ENCODE data around the gene MYT1.
"Not testable (repeated sequence)": the region's sequence is repeated elsewhere in the genome, so short reads cannot be mapped to it uniquely, and the experiment has no call there.

Gene MYT1

DNA sequence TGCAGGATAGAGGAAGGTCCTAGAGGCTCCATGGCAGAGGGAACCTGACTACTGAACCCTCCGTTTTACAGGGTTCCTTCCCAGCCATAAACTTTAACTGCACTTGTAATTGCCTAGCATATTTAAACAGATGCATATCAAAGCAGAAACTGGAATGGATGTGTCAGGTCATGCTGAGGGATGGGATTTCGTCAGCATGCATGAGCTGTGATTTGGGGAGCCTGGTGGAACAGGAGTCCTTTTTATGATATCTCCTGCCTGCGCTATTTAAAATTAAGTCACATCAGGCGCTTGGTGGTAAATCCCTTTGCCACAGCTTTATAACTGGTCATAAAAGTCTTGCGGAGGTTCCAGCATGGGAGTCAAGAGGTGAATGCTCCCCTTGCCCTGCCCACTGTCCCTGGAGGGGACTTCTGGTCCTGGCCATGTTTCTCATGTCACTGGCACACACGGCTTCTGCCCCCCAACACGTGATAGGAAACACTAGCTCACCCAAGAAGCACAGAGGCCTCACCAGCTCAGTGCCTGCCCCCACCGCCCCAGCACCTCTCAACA is 65.3 kb downstream of the MYT1 start:
- no peak for DNase-seq (ENCODE audit: low read depth in 2 of 2)

DNA sequence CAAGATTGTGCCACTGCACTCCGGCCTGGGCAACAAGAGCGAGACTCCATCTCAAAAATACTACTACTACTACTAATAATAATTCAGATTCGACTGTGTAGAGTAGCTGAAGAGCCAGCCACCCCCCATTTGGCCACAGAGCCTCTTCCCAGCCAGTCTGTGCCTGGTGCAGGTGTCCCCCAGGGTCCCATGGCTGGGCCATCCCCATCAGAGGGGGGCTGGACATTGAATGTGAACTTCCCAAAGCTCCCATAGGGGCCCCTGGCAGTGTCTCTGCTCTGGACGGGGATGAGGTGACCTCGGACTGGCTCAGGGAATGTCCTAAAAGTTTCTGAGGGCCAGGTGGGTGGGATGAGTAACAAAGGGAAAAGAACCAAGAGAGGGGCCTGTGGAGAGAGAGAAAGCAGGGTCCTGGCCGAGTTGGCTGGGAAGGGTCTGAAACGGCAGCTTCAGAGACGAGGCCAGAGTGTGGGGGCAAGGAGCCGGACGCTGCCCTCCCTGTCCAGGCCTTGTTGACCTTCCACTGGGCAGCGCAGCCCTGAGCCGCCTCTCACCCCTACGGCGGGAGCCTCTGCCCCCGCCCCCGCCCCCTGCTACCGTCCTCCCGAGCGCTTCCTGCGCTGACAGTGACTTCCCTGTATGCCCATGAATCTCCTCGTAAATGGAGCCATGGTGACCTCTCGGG is 66.4 kb downstream of the MYT1 start:
- no peak for DNase-seq (ENCODE audit: low read depth in 2 of 2)

DNA sequence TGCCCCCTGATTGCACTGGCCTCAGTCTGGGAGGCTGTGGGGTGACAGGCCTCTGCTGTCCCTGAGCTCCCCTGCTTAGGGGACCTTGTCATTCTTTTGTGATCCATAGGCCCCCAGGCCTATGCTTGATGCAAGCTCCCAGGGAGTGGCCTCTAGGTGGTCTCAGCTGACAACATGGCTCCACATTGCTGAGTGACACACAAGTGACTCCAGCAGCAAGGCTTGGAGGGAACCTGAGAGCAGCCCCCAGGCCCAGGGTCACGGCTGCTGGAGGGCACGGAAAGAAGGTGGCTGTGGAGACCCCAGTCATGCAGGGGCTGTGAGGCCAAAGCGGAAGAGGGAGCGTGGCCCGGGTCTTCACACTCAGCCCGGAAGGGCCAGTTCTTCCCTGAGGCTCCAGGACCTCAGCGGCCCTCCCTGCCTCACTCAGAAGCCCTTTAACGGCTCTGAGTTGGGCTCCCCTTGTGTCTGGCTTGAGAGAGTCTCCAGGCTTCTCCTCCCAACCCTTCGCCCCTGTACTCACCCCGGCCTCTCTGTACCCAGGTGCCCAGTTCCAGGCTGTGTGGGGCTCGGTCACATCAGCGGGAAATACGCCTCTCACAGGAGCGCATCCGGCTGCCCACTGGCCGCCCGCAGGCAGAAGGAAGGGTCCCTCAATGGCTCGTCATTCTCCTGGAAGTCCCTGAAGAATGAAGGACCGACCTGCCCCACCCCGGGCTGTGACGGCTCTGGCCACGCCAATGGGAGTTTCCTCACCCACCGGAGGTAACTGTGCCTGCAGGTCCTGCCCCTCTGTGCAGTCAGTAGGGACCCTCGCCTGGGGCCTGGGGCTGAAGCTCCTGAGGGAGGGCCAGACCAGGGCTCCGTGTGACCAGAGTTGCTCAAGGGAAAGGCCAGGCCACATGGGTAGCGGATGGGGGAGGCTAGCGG is 67.6 kb downstream of the MYT1 start:
- no peak for DNase-seq (ENCODE audit: low read depth in 2 of 2)

DNA sequence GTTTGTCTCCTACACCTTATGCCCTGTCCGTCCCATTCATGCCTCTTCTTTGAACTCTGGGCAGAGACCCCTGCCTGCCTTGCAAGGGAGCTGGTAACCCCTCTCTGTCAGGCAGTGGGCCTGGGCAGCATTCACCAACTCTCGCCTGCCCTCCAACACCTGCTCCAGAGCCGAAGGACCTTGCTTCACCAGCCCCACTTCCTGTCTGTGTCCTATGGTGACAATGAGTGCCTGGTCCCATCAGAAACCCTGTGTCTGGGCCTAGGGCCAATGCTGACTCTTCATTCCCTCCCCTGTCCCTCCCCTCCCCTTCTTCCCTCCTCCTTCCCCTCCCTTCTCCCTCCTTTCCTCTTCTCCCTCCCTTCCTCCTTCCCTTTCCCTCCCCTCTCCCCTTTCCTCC is 68.5 kb downstream of the MYT1 start:
- no peak for DNase-seq (ENCODE audit: low read depth in 2 of 2)

DNA sequence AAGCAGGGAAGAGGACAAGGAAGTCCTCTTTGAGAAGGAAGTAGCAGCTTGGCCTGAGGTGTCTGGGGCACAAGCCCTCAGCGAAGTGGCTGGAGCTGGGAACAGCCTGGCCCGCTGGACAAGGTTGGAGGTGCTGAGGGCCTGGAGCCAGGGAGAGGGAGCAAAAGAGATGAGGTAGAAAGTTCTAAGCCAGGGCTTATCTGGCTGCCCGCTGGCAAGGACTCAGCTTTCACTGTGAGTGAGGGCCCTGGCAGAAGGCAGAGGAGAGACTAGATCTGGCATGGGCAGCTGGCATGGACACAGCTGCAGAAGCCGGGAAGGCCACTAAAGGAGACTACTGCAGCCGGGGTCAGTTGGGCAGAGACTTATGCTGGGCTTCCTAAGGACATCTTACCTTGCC is 69.5 kb downstream of the MYT1 start:
- DNase-seq (ENCODE audit: low read depth in 2 of 2) = no peak

DNA sequence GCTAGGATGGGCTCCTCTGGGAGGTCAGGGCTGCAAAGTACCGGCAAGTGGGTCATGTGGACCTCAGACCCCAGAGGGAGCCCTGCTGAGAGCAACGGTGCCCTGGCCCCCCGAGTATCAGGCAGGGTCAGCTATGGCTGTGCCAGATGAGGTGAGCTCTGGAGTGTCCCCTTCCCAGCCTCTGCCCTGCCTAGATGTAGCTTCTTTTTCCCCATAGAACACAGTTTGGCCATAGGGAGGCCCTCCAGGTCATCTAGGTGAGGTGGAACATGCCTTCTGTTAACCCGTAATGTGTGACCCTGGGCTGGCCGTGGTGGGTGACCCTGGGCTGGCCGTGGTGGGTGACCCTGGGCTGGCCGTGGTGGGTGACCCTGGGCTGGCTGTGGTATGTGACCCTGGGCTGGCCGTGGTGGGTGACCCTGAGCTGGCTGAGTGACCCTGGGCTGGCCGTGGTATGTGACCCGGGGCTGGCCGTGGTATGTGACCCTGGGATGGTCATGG is 70.1 kb downstream of the MYT1 start:
- no peak for DNase-seq (ENCODE audit: low read depth in 2 of 2)

DNA sequence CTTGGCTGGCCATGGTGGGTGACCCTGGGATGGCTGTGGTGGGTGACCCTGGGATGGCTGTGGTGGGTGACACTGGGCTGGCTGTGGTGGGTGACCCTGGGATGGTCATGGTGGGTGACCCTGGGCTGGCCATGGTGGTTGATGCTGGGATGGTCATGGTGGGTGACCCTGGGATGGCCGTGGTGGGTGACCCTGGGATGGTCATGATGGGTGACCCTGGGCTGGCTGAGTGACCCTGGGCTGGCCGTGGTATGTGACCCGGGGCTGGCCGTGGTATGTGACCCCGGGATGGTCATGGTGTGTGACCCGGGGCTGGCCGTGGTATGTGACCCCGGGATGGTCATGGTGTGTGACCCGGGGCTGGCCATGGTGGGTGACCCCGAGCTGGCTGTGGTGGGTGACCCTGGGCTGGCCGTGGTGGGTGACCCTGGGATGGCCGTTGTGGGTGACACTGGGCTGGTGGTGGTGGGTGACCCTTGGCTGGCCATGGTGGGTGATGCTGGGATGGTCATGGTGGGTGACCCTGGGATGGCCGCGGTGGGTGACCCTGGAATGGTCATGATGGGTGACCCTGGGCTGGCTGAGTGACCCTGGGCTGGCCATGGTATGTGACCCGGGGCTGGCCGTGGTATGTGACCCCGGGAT is 70.8 kb downstream of the MYT1 start:
- not testable (repeated sequence) for DNase-seq (ENCODE audit: low read depth in 2 of 2)

DNA sequence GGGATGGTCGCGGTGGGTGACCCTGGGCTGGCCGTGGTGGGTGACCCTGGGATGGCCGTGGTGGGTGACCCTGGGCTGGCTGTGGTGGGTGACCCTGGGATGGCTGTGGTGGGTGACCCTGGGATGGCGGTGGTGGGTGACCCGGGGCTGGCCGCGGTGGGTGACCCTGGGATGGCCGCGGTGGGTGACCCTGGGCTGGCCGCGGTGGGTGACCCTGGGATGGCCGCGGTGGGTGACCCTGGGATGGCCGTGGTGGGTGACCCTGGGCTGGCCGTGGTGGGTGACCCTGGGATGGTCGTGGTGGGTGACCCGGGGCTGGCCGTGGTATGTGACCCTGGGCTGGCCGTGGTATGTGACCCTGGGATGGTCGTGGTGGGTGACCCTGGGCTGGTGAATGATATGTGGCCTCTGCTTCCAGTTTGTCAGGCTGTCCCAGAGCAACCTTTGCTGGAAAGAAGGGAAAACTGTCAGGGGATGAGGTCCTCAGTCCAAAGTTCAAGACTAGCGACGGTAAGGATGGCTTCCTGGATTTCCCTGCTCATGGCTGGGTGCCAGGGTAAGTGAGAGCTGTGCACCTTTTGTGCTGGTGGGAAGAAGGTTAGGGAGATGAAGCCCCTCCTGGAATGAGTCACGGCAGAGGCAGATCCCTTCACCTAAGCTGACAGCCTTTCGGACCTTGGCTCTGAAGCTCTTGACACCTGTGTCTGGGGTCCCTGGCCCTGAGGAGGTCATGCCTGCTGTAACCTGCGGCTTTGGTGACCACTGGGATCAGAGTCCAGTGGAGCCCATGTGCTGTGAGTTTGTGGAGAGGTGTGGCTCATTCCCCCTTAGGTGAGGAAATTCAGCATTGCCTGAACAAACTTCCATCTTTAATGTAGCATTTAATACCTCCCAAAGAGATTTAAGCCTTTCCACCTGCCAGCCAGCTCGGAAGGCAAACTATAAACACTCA is 72.2 kb downstream of the MYT1 start:
- DNase-seq (ENCODE audit: low read depth in 2 of 2) = no peak

DNA sequence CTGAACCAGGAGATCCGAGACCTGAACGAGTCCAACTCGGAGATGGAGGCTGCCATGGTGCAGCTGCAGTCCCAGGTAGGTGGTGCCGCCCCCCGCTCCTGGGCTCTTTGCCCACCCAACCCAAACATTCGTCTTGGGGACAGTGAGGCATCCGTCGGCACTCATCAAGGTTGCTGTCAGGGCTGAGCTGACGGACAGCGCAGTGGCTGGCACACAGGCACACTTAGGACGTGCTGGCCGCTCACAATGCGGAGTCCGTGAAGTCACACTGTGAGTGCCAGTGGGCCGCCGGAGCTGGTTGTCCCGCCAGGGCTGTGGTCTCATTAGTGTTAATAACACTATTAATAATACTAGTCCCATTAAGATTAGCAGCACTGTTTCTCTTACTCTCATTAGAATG is 73.1 kb downstream of the MYT1 start:
- DNase-seq (ENCODE audit: low read depth in 2 of 2) = no peak

DNA sequence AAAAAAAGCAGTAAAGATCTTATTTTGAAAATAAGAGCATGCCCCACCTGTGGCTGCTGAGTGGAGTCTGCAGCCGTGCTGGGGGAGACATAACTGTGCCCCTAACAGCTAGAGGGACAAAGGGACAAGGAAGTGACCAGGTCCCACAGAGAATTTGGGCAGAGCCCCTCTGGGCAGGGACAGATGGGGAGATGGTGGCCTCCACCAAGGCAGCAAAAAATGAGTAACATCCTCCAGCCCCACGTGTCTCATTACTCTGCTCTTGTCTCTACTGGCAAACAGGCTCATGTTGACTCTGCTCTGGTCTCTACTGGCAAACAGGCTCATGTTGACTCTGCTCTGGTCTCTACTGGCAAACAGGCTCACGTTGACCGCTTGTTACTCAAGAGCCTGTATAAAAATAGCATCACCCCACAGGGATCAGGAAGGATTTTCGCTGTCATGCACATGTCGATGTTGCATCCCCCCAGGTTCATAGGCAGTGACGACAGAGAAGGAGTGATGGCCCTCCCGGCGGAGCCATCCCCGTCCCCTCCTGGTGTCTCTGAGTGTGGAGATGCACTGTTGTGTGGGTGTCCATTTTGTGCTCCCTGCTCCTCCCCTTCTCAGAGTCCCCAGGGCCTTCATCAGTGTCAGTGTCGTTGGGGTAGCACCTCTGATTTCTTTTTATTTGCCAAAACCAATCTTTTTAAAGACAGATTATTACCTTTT is 74.0 kb downstream of the MYT1 start:
- DNase-seq (ENCODE audit: low read depth in 2 of 2) = no peak

DNA sequence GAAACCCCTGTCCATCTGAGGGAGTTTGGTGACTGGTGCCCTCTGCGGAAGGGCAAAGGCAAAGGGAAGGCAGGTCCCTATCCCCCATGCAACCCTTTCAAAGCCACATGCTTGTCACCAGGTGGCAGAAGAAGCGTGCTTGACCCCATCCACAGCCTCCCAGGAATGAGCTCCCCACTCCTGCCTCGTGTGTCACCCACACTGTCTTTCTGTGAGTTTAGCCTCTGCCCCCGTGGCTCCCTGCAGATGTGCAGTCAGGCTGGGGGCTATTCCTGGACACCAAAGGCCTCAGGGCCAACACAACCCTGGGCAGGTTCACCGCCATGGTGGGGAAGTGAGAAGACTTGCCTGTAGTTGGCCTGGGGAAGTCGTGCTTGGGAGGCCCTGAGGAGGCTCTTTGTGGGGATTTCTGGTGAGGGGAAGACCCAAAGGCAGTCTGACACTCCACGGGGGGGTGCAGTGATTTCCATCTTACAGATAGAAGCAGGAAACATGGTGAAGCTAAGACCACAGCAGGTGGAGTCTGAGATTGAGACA is 74.7 kb downstream of the MYT1 start:
- no peak for DNase-seq (ENCODE audit: low read depth in 2 of 2)

DNA sequence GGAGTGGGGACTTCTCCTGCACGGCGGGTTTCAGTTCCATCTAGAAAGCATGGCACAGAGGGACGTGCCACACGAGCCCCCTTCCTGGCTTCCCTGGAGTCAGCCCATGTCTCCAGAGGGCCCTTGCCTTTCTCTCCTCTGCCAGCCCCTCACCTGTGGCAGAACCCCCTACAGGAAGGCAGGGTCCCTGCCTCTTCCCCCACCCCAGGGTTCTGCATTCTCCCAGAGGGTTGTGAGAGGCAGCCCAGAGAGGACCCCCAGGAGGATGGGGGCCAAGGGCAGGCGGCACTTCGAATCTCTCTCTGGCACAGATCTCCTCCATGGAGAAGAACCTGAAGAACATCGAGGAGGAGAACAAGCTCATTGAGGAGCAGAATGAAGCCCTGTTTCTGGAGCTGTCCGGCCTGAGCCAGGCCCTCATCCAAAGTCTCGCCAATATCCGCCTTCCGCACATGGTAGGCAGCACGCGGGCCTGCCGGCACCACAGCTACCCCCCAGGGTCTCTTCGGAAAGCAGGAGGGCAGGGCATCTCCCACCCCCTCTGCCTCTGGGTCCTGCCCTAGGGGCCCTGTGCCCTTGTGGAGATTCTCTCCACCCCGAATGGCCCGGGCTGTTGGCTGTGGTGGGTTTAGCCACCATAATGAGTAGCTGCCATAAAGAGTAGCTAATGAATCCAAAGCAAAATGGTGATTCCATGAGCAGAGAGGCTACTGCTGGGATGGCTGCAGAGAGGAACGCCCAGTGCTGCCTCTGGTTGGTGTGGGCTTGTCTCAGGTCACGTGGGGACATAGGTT is 75.4 kb downstream of the MYT1 start:
- no peak for DNase-seq (ENCODE audit: low read depth in 2 of 2)

DNA sequence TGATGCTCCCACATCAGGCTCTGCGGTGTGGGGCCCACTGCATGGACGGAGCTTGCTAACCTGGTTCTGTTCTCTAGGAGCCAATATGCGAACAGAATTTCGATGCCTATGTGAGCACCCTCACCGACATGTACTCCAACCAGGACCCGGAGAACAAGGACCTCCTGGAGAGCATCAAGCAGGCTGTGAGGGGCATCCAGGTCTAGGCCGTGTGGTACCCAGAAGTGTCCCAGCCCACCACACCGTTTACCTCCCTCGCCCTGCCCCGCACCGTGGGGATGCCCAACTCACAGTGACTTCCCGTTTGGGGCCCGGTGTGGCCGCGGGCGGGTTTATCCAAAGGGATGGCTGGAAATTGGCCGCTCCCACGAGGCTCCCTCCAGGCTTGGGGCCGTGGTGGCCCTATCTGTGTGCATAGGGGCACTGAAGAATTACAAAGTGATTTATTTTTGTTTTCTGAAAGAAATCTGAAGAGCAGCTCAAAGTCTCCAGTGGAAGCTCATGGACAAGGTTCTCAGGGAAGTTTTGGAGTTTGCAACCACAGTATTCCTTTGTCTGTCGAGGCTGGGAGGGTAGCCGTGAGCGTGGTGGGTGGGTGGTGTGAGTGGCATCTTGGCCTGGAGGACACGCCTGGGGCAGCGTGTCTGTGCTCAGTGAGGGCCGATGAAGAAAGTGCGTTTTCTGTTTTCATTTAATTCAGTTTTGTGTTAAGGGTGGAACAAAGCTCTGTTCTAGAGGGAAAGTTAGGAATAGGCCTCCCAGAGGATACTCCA is 76.2 kb downstream of the MYT1 start:
- no peak for DNase-seq (ENCODE audit: low read depth in 2 of 2)

DNA sequence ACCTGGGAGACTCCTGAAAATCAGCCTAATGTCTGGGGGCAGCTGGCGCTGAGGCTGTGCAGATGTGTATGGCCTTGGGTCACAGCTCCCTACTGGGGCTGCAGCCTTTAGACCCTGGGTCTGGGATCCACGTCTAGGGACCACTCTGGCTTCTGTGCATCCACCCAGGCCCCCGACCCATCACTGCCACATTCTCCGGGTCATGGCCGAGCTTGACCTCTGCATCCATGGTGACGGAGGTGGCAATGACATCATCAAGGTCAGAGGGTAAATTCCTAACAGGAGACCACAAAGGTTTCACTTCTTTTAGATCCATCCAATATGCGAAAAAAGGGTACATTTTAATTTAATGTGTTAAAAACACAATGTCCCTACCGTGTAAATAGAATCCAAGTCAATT is 76.8 kb downstream of the MYT1 start:
- DNase-seq (ENCODE audit: low read depth in 2 of 2) = no peak

DNA sequence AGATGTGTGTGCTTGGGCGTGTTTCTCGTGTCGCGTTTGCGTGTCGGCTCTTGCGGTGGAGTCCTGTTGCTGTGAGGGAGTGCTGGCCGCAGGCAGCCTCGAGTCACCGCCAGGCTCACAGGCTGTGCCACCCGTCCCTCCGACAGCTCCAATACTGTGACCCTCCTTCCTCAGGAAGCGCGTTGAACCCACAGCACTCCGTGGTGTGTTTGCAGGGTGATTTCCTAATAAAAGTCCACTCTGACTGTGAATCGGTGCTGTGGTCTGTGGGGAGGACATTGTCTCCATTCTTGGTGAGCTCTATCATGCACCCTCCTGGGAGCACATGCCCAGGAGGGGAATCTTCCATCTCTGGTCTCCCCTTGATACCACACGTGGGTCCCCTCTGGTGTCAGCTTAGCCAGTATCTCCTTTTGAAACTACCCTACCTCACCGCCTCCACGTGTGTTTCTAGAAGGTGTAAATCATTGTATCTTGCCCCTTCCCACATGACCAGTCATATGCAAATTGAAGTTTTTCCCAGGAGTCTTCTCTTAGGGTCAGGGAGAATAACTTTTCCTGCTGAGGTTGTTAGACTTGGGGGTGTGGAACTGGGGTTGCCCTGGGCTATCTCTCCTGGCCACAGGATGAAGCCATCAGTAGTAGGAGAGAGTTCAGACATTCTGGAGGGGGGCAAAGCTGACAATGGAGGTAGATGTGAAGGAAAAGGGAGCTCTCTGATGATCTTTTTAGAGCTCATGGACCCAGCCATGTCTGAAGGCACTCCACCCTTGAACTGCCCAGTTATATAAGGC is 77.9 kb downstream of the MYT1 start:
- DNase-seq (ENCODE audit: low read depth in 2 of 2) = no peak

DNA sequence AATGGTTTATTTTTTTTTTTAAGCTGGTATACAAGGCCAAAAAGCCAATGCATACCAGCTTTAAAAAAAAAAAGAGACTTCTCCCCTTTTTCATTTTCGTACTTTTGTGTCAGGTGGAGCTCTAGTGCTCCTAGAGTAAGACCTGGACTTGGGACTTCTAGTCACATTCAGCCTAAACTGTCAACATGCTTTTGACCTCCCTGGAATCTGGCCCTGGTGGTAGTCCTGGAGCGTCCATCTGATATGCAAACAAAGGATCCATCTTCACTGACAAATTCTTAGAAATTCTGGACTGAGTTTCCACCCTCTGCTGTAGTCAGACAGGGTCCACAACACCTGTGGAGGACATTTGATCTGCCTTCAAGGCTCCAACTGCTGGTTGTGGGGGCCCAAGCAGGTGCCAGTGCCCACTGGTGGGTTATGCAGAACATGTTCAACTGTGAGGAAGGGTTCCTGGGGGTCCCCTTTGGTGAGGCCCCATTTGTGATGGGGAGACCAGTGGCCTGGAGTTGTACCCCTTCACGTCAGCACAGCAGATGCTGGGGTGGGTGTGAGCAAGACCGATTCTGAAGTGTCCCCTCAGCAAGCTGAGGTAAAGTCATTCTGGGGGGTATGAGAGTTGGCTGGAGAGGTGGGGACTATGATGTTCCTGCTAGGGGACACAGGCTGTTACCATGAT is 78.7 kb downstream of the MYT1 start:
- no peak for DNase-seq (ENCODE audit: low read depth in 2 of 2)

DNA sequence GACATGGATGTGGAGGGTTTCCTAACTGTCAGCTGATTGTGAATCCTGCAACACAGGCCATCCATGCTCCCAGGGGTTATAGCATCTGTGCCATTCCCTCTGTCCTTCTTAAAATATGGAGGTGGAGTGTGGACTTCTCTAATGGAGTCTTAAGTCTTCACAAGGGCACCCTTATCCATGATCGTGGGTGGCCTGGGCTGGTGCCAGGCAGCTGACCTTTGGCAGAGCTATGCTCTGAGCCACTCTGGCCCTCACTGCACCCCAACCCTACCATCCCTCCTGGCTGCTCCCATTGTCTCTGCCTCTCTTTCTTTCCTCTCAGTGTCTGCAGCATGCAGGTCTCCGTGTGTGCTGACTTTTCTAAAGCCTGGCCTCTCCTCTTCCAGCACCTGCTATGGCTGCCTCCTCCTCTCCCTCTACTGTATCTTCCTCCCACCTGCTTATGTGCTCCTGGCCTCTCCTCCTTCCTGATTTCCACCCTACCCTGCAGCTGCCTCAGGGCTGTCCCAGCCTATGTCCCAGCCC is 80.1 kb downstream of the MYT1 start:
- DNase-seq (ENCODE audit: low read depth in 2 of 2) = no peak

Data from activated CD8-positive, alpha-beta memory T cell treated with anti-CD3 and anti-CD28 coated beads for 4 hours (primary cell).